ENCODE measurements around the gene MAP3K6.

The MAP3K6 gene

DNA sequence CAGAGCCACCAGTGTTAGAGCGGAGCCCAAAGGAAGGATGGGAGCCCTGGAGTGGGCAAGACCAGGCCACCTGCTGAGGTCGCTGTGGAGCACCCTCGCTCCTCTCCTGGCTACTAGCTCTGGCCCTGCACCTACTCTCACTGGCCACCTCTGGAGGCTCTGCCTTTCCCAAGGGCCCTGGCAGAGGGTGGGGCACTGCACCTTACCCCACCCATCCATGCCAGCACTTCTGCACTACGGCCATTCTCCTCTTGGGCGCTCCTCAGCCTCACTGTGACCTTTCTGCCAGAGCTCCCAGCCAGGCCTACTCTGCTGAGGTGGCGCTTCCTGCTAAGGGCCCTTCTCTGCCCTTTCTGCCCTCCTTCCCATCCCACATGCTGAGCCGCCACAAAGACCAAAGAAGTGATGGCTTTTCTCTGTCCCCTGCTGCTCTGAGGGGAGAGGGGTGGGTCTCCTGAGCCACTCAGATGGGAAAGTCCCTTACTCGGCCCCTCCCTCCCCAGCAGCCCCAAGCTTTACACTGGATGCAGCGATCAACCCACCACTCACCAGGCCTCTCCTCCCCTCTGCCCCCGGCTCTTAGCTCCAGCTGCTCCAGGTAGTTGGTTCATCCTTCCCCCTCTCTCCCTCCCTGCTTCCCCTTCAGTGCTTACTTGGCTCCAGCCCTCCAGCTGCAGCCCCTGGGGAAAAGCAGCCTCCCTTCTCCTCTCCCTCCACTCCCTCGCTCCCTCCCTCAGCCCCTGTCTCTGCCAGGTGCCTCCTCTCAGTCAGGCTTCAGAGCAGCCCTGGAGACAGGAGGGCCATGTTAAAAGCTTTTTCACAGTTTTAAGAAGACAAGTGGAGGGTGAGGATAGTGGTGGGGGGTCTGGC, 59.6 kb downstream of the MAP3K6 start:
- FAIRE-seq (no peak), DNase-seq (ENCODE audit: insufficient read length, low spot score) (no peak)

GRCh38 chr1:27306071-27306470, 60.7 kb downstream of the MAP3K6 start:
- FAIRE-seq, result no peak
- DNase-seq (ENCODE audit: insufficient read length, low spot score), result no peak

All from HTR-8/SVneo (cell line).